SK-N-SH (cell line): ENCODE results near the gene ARHGEF28.

Source experiments
- ELF1 ChIP-seq: IDR thresholded peaks from 2 replicates; pipeline ENCODE4 v1.4.0; 2012
- FOXJ3 ChIP-seq: sonication (generic); formaldehyde crosslinking; IDR thresholded peaks from 2 replicates; pipeline ENCODE4 v1.5.1; 2020; ENCODE audit warnings: mild to moderate bottlenecking, missing genetic modification reagents
- GABPA ChIP-seq: IDR thresholded peaks from 2 replicates; pipeline ENCODE4 v1.4.0; 2012; ENCODE audit warnings: low read depth, mild to moderate bottlenecking
- JUND ChIP-seq: IDR thresholded peaks from 2 replicates; pipeline ENCODE4 v1.4.0; 2012
- MAX ChIP-seq: IDR thresholded peaks from 2 replicates; pipeline ENCODE4 v1.4.0; 2012; ENCODE audit warnings: low read depth
- NRF1 ChIP-seq: IDR thresholded peaks from 2 replicates; pipeline ENCODE4 v1.6.1; 2012; ENCODE audit warnings: low read depth, mild to moderate bottlenecking, low read length
- POLR2AphosphoS5 ChIP-seq: IDR thresholded peaks from 2 replicates; pipeline ENCODE4 v1.6.1; 2012; ENCODE audit warnings: low read depth, low read length
- TAF1 ChIP-seq: IDR thresholded peaks from 2 replicates; pipeline ENCODE4 v1.6.1; 2012; ENCODE audit warnings: low read depth, mild to moderate bottlenecking, low read length, moderate library complexity, borderline replicate concordance
- TCF12 ChIP-seq: IDR thresholded peaks from 2 replicates; pipeline ENCODE4 v1.4.0; 2012
- TF ChIP-seq, protein P1 (sequence below): fragments of 200-600 bp; sonication (generic); IDR thresholded peaks from 2 replicates; pipeline ENCODE4 v1.6.1; 2017; ENCODE audit warnings: antibody characterized with exemption, mild to moderate bottlenecking, moderate library complexity
- TF ChIP-seq, protein P2 (sequence below): IDR thresholded peaks from 2 replicates; pipeline ENCODE4 v1.4.0; 2012; ENCODE audit warnings: low read depth, borderline replicate concordance

DNA sequence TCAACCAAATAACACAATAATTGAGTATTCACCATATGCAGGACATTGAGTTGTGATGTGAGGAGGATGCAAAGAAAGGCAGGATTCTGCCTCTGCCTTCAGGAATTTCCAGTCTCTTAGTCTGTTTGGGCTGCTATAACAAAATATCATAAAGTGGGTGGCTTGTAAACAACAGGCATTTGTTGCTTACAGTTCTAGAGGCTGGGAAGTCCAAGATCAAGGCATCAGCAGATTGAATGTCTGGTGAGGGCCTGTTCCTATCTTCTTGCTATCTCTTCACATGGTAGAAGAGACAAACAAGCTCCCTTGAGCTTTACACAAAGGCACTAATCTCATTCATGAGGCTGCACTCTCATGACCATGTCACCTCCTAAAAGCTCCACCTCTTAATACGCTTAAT, 360.7 kb downstream of the ARHGEF28 start:
- TF ChIP-seq GABPA = no peak
- TF ChIP-seq MAX = no peak
- TF ChIP-seq, protein P1, sequence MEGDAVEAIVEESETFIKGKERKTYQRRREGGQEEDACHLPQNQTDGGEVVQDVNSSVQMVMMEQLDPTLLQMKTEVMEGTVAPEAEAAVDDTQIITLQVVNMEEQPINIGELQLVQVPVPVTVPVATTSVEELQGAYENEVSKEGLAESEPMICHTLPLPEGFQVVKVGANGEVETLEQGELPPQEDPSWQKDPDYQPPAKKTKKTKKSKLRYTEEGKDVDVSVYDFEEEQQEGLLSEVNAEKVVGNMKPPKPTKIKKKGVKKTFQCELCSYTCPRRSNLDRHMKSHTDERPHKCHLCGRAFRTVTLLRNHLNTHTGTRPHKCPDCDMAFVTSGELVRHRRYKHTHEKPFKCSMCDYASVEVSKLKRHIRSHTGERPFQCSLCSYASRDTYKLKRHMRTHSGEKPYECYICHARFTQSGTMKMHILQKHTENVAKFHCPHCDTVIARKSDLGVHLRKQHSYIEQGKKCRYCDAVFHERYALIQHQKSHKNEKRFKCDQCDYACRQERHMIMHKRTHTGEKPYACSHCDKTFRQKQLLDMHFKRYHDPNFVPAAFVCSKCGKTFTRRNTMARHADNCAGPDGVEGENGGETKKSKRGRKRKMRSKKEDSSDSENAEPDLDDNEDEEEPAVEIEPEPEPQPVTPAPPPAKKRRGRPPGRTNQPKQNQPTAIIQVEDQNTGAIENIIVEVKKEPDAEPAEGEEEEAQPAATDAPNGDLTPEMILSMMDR = no peak
- TF ChIP-seq TAF1 = no peak
- TF ChIP-seq ELF1 = no peak
- no peak for TF ChIP-seq NRF1
- TF ChIP-seq POLR2AphosphoS5 = no peak
- TF ChIP-seq, protein P2, sequence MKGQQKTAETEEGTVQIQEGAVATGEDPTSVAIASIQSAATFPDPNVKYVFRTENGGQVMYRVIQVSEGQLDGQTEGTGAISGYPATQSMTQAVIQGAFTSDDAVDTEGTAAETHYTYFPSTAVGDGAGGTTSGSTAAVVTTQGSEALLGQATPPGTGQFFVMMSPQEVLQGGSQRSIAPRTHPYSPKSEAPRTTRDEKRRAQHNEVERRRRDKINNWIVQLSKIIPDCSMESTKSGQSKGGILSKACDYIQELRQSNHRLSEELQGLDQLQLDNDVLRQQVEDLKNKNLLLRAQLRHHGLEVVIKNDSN = no peak
- TF ChIP-seq JUND = no peak
- TF ChIP-seq FOXJ3 (CRISPR knock-in tag) = no peak
- TF ChIP-seq TCF12 = no peak
